Fibroblast of lung (primary cell): Measurements from ENCODE around the gene KATNBL1. TPM values are rescaled to one million over a fixed set of nuclear protein-coding genes. Genes with fewer than 3 reads are reported as not detected.

Experiments used
- DNase-seq, 2 donors: peaks; one replicate each; pipeline versions ENCODE4 v3.0.0 to v3.0.0-alpha.2; 2010; ENCODE audit warnings: low read depth in 2 of 2
- H2AFZ ChIP-seq: 2 replicates; pipeline ENCODE4 v1.5.1; 2012; ENCODE audit warnings: low read length, control low read depth, inconsistent platforms
- H3K27ac ChIP-seq: 2 replicates; pipeline ENCODE4 v1.5.1; 2011; ENCODE audit warnings: low read length, control low read depth; ENCODE audit not compliant: insufficient read depth
- H3K27me3 ChIP-seq: 2 replicates; pipeline ENCODE4 v1.5.1; 2011; ENCODE audit warnings: mild to moderate bottlenecking, low read length; ENCODE audit not compliant: control insufficient read depth, insufficient read depth
- H3K36me3 ChIP-seq: 2 replicates; pipeline ENCODE4 v1.5.1; 2011; ENCODE audit warnings: low read length; ENCODE audit not compliant: control insufficient read depth, insufficient read depth
- H3K4me1 ChIP-seq: 2 replicates; pipeline ENCODE4 v1.5.1; 2011; ENCODE audit warnings: low read length; ENCODE audit not compliant: control insufficient read depth, insufficient read depth; ENCODE audit errors: extremely low read depth
- H3K4me2 ChIP-seq: 2 replicates; pipeline ENCODE4 v1.5.1; 2011; ENCODE audit warnings: low read length, control low read depth; ENCODE audit not compliant: insufficient read depth; ENCODE audit errors: extremely low read depth
- H3K4me3 ChIP-seq, 4 experiments: fragments of 200-600 bp in 1 of 4; sonication (generic) in 1 of 4; replicated peaks in 1 of 4; 2 replicates each; pipeline ENCODE4 v1.5.1; 2011 to 2016; ENCODE audit warnings: low read length in 4 of 4, low read depth in 3 of 4, mild to moderate bottlenecking in 3 of 4, control low read depth in 2 of 4, inconsistent platforms in 1 of 4, mixed read lengths in 1 of 4; ENCODE audit not compliant: insufficient read depth in 1 of 4; ENCODE audit errors: control extremely low read depth in 1 of 4
- H3K79me2 ChIP-seq: 2 replicates; pipeline ENCODE4 v1.5.1; 2012; ENCODE audit warnings: mild to moderate bottlenecking, low read length, inconsistent platforms; ENCODE audit not compliant: control insufficient read depth, insufficient read depth
- H3K9ac ChIP-seq: 2 replicates; pipeline ENCODE4 v1.5.1; 2011; ENCODE audit warnings: mild to moderate bottlenecking, low read length, control low read depth; ENCODE audit not compliant: insufficient read depth
- H3K9me3 ChIP-seq: 2 replicates; pipeline ENCODE4 v1.5.1; 2012; ENCODE audit warnings: low read depth, low read length; ENCODE audit not compliant: control insufficient read depth, insufficient read depth
- H4K20me1 ChIP-seq: 2 replicates; pipeline ENCODE4 v1.5.1; 2011; ENCODE audit warnings: low read length; ENCODE audit not compliant: control insufficient read depth, insufficient read depth; ENCODE audit errors: extremely low read depth
- EZH2 ChIP-seq: IDR thresholded peaks from 2 replicates; pipeline ENCODE4 v1.5.1; 2012; ENCODE audit warnings: low read length, control low read depth, mild to moderate bottlenecking; ENCODE audit errors: missing control alignments
- polyA plus RNA-seq, 2 donors: library from polyadenylated mRNA; depleted of rRNA in 1 of 2; stranded (reverse) in 1 of 2; unstranded in 1 of 2; fragments of >200 nt; gene quantifications; 2 replicates each; pipeline ENCODE4 v1.2.1, GENCODE V29; 2011 to 2012; ENCODE audit warnings: missing spikeins in 1 of 2
- total RNA-seq: library from RNA; depleted of rRNA; stranded (reverse); fragments of >200 nt; gene quantifications from 2 replicates; pipeline ENCODE4 v1.2.1, GENCODE V29; 2014
- TF ChIP-seq, protein P1 (sequence below), 2 donors: IDR thresholded peaks in 1 of 2; conservative IDR thresholded peaks in 1 of 2; 1 replicate in 1 of 2; 2 replicates in 1 of 2; pipeline ENCODE4 v1.5.1; 2011 to 2012; ENCODE audit warnings: low read length in 2 of 2, control low read depth in 1 of 2, inconsistent platforms in 1 of 2, low read depth in 1 of 2, mild to moderate bottlenecking in 1 of 2

Gene KATNBL1
- total and polyA plus RNA-seq, 2 donors (not counting 1 experiment from before 2014, with no cell fraction given): 26.4 to 35.0 TPM

DNA sequence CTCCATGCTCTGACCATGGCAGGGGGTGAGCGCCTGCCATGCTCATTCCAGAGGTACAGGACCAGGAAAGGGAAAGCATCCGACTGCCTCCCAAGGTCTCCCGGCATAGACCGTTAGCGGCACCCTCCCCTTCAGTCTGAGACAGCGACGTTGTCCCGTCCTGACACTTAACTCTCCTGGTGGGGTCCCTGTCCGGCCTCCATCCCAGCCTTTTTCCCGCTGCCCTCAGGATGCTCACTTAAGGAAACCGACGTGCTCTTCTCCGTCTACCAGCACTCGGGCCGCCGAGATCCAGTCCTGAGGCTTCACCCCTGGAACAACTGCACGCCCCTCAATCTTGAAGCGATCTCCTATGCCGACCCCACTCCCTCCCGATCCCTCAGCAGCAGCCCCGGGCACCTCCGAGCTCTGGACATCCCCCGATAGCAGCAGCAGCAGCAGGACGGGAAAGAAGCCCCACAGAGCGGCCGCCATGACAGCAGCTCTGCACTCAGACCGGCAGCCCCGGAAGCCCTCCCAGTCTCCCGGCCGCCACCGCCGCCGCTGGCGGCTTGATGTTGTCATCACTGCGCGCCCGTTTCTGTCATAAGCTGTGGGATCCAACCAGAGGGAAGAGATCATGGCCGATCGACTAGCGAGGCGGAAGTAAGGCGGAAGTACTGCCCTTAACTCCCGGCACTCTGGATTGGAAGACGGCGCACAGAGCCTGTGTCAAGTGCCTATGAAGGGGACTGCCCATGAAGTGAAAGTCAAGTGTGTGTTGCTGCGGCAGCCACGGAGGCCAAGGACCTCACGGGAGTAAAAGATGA, 108.3 kb downstream of the KATNBL1 start, which contains the start of the genes EMC7 and PGBD4:
Gene EMC7 (minus strand): TSS at position 497 of the 809 bp plus-strand sequence. CDS start 23 bp downstream, at position 474.
Gene PGBD4 (plus strand): TSS at position 718 of the 809 bp plus-strand sequence. CDS start 449 bp downstream, outside the sequence.
- Histone ChIP-seq H3K27me3 (no peaks in the 10 kb centered on the region), H3K27ac (peak within 1 kb of the TSS; percentile 92), H3K4me3 (peak within 1 kb of the TSS; percentile 81 to 93 (median 86)), H3K4me1 (peaks cover 5% of the 10 kb centered on the region), H3K9me3 (no peaks in the 10 kb centered on the region), H2AFZ (peak within 1 kb of the TSS; percentile 98), H3K36me3 (peaks cover 2% of the 10 kb centered on the region), H4K20me1 (no peaks in the 10 kb centered on the region), H3K4me2 (peak within 1 kb of the TSS; percentile 98), H3K79me2 (peaks cover 39% of the 10 kb centered on the region), H3K9ac (peak within 1 kb of the TSS; percentile 96)
- TF ChIP-seq, protein P1, sequence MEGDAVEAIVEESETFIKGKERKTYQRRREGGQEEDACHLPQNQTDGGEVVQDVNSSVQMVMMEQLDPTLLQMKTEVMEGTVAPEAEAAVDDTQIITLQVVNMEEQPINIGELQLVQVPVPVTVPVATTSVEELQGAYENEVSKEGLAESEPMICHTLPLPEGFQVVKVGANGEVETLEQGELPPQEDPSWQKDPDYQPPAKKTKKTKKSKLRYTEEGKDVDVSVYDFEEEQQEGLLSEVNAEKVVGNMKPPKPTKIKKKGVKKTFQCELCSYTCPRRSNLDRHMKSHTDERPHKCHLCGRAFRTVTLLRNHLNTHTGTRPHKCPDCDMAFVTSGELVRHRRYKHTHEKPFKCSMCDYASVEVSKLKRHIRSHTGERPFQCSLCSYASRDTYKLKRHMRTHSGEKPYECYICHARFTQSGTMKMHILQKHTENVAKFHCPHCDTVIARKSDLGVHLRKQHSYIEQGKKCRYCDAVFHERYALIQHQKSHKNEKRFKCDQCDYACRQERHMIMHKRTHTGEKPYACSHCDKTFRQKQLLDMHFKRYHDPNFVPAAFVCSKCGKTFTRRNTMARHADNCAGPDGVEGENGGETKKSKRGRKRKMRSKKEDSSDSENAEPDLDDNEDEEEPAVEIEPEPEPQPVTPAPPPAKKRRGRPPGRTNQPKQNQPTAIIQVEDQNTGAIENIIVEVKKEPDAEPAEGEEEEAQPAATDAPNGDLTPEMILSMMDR (conservative IDR thresholded peaks at IDR 0.05 in 1 of 2, IDR thresholded peaks at IDR 0.05 in 1 of 2; ENCODE audit: low read depth in 1 of 2, low read length in 2 of 2): no peak
- no peak for TF ChIP-seq EZH2
- DNase-seq: peak; percentile 99 to 100

DNA sequence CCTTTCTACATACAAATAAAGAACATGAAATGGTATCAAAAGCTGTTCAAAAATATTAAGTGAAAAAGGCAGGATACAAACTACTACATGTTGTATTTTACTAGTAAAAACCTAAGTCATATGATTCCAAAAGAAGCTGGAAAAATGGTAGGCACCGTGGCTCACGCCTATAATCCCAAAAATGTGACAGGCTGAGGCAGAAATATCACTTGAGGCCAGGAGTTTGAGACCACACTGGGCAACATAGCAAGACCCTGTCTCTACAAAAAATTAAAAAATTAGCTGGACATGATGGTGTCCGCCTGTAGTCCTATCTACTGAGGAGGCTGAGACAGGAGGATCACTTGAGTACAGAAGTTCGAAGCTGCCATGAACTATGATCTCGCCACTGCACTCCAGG, 110.0 kb downstream of the KATNBL1 start:
- no peaks in the 10 kb centered on the region for H3K27me3 ChIP-seq
- peaks cover 39% of the 10 kb centered on the region for H3K79me2 ChIP-seq
- H3K4me2 ChIP-seq: peak overlapping the region; percentile 98
- H3K4me3 ChIP-seq: peak overlapping the region; percentile 81 to 93 (median 86)
- peaks cover 2% of the 10 kb centered on the region for H3K36me3 ChIP-seq
- H3K9me3 ChIP-seq: no peaks in the 10 kb centered on the region
- H2AFZ ChIP-seq: no peak overlapping the region
- H4K20me1 ChIP-seq: no peaks in the 10 kb centered on the region
- peaks cover 5% of the 10 kb centered on the region for H3K4me1 ChIP-seq
- no peak overlapping the region for H3K27ac ChIP-seq
- DNase-seq: no peak
- no peak overlapping the region for H3K9ac ChIP-seq
- TF ChIP-seq EZH2: no peak
- TF ChIP-seq, protein P1 (conservative IDR thresholded peaks at IDR 0.05 in 1 of 2, IDR thresholded peaks at IDR 0.05 in 1 of 2; ENCODE audit: low read depth in 1 of 2, low read length in 2 of 2): no peak

Other genes starting within 250 kb of the KATNBL1 start
- not detected in 2 replicates for gene CHRM5, start 241.6 kb downstream of the KATNBL1 start, total RNA-seq
- 0.01 and 0.03 TPM in 2 replicates for gene CHRM5, start 241.6 kb downstream of the KATNBL1 start, polyA plus RNA-seq
- 19.2 and 24.7 TPM in 2 replicates for gene AVEN, start 170.9 kb downstream of the KATNBL1 start, total RNA-seq
- 14.7 and 16.0 TPM in 2 replicates for gene AVEN, start 170.9 kb downstream of the KATNBL1 start, polyA plus RNA-seq
- 39.0 and 47.7 TPM in 2 replicates for gene EMC7, start 108.2 kb downstream of the KATNBL1 start, total RNA-seq
- 102 and 108 TPM in 2 replicates for gene EMC7, start 108.2 kb downstream of the KATNBL1 start, polyA plus RNA-seq
- 2.6 and 3.0 TPM in 2 replicates for gene PGBD4, start 108.0 kb downstream of the KATNBL1 start, total RNA-seq
- 1.4 and 1.6 TPM in 2 replicates for gene PGBD4, start 108.0 kb downstream of the KATNBL1 start, polyA plus RNA-seq
- 170 and 205 TPM in 2 replicates for gene EMC4, start 14.9 kb upstream of the KATNBL1 start, total RNA-seq
- 137 and 146 TPM in 2 replicates for gene EMC4, start 14.9 kb upstream of the KATNBL1 start, polyA plus RNA-seq
- 18.5 and 26.9 TPM in 2 replicates for gene SLC12A6, start 127.7 kb upstream of the KATNBL1 start, total RNA-seq
- gene SLC12A6, start 127.7 kb upstream of the KATNBL1 start, polyA plus RNA-seq: 15.7 and 19.2 TPM in 2 replicates
- 151 and 189 TPM in 2 replicates for gene NOP10, start 133.0 kb upstream of the KATNBL1 start, total RNA-seq
- 277 and 392 TPM in 2 replicates for gene NOP10, start 133.0 kb upstream of the KATNBL1 start, polyA plus RNA-seq
- not detected in 2 replicates for gene NUTM1, start 133.2 kb upstream of the KATNBL1 start, total RNA-seq
- gene NUTM1, start 133.2 kb upstream of the KATNBL1 start, polyA plus RNA-seq: not detected in 2 replicates
- 6.2 and 6.3 TPM in 2 replicates for gene LPCAT4, start 157.1 kb upstream of the KATNBL1 start, total RNA-seq
- gene LPCAT4, start 157.1 kb upstream of the KATNBL1 start, polyA plus RNA-seq: 21.8 and 24.2 TPM in 2 replicates
- gene GOLGA8A, start 227.7 kb upstream of the KATNBL1 start, total RNA-seq: 3.3 and 9.0 TPM in 2 replicates
- 10.6 and 18.1 TPM in 2 replicates for gene GOLGA8A, start 227.7 kb upstream of the KATNBL1 start, polyA plus RNA-seq